Measurements from ENCODE around the gene CEP152. TPM values are rescaled to one million over a fixed set of nuclear protein-coding genes. Genes with fewer than 3 reads are reported as not detected.
A peak's percentile ranks its signal among the peaks of the same experiment; 100 is the strongest.

CEP152 gene
- total RNA-seq, 4 donors from 2014 or later, result 2.7 to 10.1 (median 3.9) TPM

DNA sequence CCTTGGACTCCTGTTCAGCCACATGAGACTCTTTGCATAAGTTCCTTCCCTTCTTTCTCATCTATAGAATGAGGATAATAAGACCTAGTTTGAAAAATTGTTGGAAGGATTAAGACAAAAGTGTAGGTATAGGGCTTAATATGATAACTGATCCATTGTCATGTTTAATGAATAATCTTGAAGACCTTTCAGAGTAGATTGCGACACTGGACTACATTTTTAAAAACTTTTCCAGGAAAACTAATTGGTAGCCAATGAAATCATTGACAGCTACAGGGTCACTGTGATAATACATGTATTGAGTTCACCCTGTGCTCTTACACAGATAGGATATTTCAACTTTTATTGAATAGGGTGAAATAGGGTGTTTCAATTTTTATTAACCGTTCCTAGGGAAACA is 86.9 kb downstream of the CEP152 start:
- H3K4me3 ChIP-seq, result no peak overlapping the region
- 93% methylated on average over 2 of the region's 2 CpGs for WGBS
- no peaks in the 10 kb centered on the region for H3K9me3 ChIP-seq
- intact Hi-C loops (cut with DNase I), result no loop called here
- no peak for TF ChIP-seq POLR2A (IDR thresholded peaks at IDR 0.05; ENCODE audit: low read depth)
- TF ChIP-seq EP300 (IDR thresholded peaks at IDR 0.05), result no peak
- TF ChIP-seq, protein P1, sequence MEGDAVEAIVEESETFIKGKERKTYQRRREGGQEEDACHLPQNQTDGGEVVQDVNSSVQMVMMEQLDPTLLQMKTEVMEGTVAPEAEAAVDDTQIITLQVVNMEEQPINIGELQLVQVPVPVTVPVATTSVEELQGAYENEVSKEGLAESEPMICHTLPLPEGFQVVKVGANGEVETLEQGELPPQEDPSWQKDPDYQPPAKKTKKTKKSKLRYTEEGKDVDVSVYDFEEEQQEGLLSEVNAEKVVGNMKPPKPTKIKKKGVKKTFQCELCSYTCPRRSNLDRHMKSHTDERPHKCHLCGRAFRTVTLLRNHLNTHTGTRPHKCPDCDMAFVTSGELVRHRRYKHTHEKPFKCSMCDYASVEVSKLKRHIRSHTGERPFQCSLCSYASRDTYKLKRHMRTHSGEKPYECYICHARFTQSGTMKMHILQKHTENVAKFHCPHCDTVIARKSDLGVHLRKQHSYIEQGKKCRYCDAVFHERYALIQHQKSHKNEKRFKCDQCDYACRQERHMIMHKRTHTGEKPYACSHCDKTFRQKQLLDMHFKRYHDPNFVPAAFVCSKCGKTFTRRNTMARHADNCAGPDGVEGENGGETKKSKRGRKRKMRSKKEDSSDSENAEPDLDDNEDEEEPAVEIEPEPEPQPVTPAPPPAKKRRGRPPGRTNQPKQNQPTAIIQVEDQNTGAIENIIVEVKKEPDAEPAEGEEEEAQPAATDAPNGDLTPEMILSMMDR (IDR thresholded peaks at IDR 0.05), result no peak
- no peak overlapping the region for H3K27ac ChIP-seq (replicated peaks in 1 of 4)
- DNase-seq (ENCODE audit: extremely low spot score), result no peak
- H3K36me3 ChIP-seq, result no peaks in the 10 kb centered on the region
- no peaks in the 10 kb centered on the region for H3K27me3 ChIP-seq
- H3K4me1 ChIP-seq, result peaks cover 0 to 16% (median 8%) of the 10 kb centered on the region in 4 donors

DNA sequence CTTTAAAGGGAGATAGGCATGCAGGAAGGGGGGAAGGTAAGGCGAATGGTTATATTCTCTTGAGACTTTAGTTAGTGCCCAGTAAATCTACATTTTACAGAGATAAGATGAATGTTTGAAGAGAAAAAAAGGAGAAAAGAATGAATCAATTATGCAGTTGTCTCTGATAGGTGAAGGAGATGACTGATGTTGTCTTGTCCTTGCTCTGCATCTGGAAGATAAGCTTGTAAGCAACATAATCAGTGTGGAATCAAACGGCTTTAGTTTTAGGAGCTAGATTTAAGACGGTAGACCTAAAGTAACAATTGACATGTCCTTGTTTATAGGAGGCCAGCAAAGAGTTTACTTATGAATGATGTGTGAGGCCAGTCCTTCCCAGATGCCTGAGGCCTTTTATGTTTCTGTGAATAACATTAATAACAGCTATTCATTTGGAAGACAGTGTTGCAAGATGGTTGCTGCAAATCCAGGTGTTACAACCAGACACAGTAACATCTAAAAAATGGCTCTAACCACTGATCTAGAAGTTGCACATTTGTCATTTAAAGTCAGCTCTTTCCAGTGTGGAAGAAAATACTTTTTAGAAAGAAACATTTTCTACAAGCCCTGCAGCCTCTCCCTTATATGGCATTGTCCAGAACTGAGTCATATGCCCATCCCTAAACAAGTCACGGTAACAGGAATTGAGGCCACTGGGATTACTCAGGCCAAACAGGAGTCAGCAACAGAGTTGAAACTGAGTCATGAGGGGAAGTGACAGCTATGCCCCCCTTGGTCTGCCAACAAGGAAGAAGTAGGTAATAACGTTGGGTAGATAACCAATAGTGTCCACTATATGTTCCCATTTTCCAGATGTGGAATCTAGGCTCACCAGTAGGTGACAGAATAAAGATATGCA is 87.9 kb downstream of the CEP152 start:
- Histone ChIP-seq H3K27ac (replicated peaks in 1 of 4) (no peak overlapping the region), H3K4me1 (peaks cover 0 to 16% (median 8%) of the 10 kb centered on the region in 4 donors), H3K27me3 (no peaks in the 10 kb centered on the region), H3K9me3 (no peaks in the 10 kb centered on the region), H3K4me3 (no peak overlapping the region), H3K36me3 (no peaks in the 10 kb centered on the region)
- TF ChIP-seq, protein P1 (IDR thresholded peaks at IDR 0.05), result no peak
- TF ChIP-seq POLR2AphosphoS5 (IDR thresholded peaks at IDR 0.05) (no peak), EP300 (IDR thresholded peaks at IDR 0.05) (no peak), POLR2A (IDR thresholded peaks at IDR 0.05; ENCODE audit: low read depth) (no peak)
- 59% methylated on average over 5 of the region's 5 CpGs for WGBS
- DNase-seq (ENCODE audit: extremely low spot score), result no peak
- intact Hi-C loops (cut with DNase I), result no loop called here

DNA sequence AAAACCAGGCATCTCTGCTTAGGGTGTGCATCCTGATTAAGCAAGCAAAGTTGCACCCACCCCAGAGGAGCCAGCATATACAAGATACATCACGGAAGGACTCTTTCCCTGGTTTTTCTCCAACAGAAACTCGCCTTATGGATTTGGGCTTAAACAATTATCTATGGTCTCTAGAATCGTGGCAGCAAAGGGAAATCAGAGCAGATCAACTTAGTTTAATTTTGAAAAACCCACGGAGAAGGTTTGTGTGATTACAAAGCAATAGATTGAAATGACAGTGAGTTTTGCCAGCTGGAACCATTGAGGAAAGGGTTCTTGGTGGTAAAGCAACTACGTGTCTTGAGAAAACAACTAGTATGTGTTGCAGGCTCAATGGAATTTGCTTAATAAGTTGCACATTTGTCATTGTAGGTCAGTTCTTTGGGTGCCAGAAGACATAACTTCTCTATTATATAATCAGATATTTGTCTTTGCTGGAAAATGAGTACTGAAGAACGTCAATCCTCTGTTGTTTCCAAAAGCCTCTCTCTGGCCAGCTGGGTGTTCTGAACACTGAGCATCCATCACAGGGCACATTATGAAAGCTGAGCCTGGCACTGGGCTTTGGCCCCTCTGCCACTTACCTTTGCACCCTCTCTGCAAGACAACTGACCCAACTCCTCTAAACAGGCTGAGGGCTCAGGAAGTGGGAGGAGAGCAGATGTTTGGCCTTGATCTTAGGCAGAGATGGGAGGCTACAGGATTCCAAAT is 89.6 kb downstream of the CEP152 start:
- H3K4me1 ChIP-seq, result peaks cover 0 to 16% (median 8%) of the 10 kb centered on the region in 4 donors
- no peak overlapping the region for H3K4me3 ChIP-seq
- TF ChIP-seq, protein P1 (IDR thresholded peaks at IDR 0.05), result no peak
- TF ChIP-seq POLR2AphosphoS5 (IDR thresholded peaks at IDR 0.05), result no peak
- no peak for TF ChIP-seq POLR2A (IDR thresholded peaks at IDR 0.05; ENCODE audit: low read depth)
- no peak for TF ChIP-seq EP300 (IDR thresholded peaks at IDR 0.05)
- intact Hi-C loops (cut with DNase I), result no loop called here
- peak overlapping the region; percentile 23 to 58 (median 38) for H3K27ac ChIP-seq (replicated peaks in 1 of 4)
- H3K27me3 ChIP-seq, result no peaks in the 10 kb centered on the region
- H3K36me3 ChIP-seq, result no peaks in the 10 kb centered on the region
- DNase-seq (ENCODE audit: extremely low spot score), result no peak
- H3K9me3 ChIP-seq, result peaks cover 0 to 1% (median under 1%) of the 10 kb centered on the region in 4 donors
- 56% methylated on average over 6 of the region's 6 CpGs for WGBS

DNA sequence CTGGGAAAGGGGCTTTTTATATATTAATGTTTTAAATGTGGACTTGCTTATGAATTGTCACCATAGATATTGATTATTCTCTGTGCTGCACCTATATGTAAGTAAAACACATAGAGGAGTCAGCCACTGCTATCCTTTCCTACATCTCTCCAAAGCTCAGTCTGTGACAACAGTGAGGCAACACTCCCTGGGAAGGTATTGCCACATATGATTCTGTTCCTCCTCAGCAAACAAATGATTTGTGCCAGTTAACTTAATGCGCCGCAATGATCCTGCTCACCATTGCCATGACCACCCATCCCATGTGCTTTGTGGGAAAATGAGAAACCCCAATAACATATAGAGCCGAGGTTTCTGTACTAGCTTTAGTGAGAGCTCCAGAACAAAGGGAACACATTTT is 90.2 kb downstream of the CEP152 start:
- H3K4me1 ChIP-seq, result peaks cover 0 to 16% (median 8%) of the 10 kb centered on the region in 4 donors
- WGBS, result 96% methylated on average over 3 of the region's 3 CpGs
- no peak overlapping the region for H3K4me3 ChIP-seq
- DNase-seq (ENCODE audit: extremely low spot score), result no peak
- no peaks in the 10 kb centered on the region for H3K36me3 ChIP-seq
- H3K27ac ChIP-seq (replicated peaks in 1 of 4), result peak overlapping the region; percentile 23 to 58 (median 38)
- intact Hi-C loops (cut with DNase I), result no loop called here
- peaks cover 0 to 7% (median 2%) of the 10 kb centered on the region in 4 donors for H3K9me3 ChIP-seq
- no peaks in the 10 kb centered on the region for H3K27me3 ChIP-seq
- TF ChIP-seq POLR2AphosphoS5 (IDR thresholded peaks at IDR 0.05) (no peak), POLR2A (IDR thresholded peaks at IDR 0.05; ENCODE audit: low read depth) (no peak), EP300 (IDR thresholded peaks at IDR 0.05) (no peak)
- TF ChIP-seq, protein P1 (IDR thresholded peaks at IDR 0.05), result no peak

Data from esophagus muscularis mucosa (tissue), 4 donors.